HUDEP-2 (cell line): ENCODE results near the gene IL4R.
"Not testable (repeated sequence)": the region's sequence is repeated elsewhere in the genome, so short reads cannot be mapped to it uniquely, and the experiment has no call there.

Source experiments
- DNase-seq, 76 experiments: peaks; one replicate each; lab custom pipeline; 2025; ENCODE audit not compliant: unreplicated experiment in 76 of 76; lab: John Stamatoyannopoulos, UW

IL4R gene

DNA sequence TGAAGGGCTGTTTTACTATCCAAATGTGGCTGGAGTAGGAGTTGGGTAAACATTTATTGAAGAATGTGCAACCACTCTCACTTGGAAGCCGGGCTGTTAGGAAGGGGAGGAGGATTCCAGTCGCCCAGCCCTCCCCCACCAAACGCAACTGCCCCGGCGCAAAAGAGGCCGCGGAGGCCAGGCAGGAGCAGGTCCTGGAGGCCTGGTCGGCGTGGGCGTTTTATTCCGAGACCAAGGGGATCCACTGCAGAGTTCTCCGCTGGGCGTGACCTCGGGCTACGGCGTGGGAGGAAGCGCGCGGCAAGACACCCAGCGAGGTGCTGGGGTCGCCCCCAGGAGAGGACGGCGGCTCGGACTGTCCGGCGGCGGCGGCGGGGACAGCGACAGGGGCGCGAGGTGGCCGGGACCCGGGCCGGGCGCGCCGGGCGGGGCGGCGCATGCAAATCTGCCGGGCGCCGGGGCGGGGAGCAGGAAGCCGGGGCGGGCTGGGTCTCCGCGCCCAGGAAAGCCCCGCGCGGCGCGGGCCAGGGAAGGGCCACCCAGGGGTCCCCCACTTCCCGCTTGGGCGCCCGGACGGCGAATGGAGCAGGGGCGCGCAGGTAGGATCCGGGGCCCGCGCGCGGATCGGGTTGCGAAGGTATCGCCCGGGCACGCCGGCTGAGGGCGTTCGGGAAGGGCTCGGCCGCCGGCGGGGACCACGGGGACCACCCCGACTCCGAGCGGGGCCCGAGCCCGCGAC, at the start of gene IL4R:
IL4R (plus strand) TSS at position 553 of the 739 bp plus-strand sequence. CDS start 26,230 bp downstream, outside the sequence.
- DNase-seq: peak in 50 of 76 experiments; percentile 3 to 68 (median 38)

GRCh38 chr16:27264151-27264550, 49.6 kb upstream of the IL4R start:
- DNase-seq: no peak

GRCh38 chr16:27265982-27266381, 47.8 kb upstream of the IL4R start:
- DNase-seq: no peak

DNA sequence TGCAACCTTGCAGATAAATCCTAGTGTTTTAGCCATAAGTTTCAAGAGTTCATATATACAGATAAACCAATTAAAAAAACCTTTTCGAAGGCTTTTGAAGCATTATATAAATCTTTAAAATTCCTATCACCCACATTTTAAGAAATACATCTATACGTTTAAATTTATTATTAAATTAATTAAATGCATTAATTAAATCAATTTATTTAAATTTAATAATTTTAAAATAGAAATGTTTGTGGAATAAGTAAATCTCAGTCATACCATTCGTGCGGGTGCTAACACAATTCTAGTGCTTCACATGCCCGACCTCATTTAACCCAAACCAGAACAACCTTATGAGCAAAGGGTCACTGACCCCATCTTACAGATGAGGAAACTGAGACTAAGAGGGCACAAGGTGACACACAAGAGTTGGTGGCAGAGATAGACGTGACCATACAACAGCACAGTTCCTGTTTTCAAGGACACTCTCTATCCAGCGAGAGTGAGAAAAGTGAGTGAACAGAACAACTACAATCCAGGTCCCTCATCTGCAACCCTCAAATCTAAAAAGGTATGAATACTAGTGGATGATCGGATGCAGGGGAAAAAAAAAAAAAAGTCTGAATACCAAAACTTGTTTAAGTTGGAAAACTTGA, 46.6 kb upstream of the IL4R start:
- no peak for DNase-seq

DNA sequence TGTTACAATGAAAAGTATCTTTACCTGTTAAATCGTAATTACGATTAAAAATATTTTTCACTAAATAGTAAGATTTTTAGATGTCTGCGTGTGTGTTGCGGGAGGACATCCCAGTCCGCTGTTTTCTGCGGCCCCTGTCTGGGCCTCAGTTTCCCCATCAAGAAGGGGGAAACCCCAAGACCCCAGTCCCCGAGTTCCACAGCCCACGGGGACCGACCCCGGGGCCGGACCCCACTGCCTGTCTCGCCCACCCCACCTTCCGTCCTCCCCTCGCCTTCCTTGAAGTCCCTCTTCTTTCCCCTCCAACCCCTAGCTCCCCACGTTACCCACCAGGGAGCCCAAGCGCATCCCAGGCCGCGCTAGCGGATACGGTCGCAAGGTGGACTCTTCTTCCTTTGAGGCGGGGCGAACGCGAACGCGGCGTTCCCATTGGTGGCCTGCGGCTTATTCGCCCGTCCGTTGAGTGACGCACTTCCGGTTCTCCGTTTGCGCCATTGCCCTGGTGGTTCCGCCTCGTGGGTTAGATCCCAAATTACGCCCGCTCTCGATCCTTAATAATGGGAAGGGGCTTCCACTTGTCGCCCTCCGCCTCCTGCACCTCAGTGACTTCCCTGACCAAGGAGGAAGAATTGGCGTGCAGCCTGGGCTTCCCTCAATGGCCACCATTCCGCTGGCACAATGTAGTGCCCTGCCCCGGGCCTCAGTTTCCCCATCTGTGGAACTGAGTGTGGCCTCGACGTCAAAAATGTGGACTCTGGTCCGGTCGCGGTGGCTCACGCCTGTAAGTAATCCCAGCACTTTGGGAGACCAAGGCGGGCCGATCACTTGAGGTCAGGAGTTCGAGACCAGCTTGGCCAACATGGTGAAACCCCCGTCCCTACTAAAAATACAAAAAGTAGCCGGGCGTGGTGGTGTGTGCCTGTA, 45.1 kb upstream of the IL4R start, which contains the start of gene NSMCE1:
NSMCE1 (minus strand) TSS at position 397 of the 924 bp plus-strand sequence. CDS start 11,202 bp downstream, outside the sequence.
- peak in 75 of 76 experiments; percentile 12 to 98 (median 92) for DNase-seq

GRCh38 chr16:27269300-27270150, 44.2 kb upstream of the IL4R start:
- DNase-seq: no peak

DNA sequence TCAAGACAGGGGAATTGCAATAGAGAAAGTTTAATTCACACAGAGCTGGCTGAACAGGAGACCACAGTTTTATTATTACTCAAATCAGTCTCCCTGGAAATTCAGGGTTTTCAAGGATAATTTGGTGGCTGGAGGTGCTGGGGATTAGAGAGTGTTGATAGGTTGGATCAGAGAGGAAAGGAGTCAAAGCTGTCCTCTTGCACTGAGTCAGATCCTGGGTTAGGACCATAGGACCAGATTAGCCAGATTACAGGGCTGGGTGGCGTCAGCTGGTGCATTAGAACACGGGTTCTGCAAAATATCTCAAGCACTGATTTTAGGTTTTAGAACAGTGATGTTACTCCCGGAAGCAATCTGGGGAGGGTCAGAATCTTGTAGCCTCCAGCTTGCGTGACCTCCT, 43.4 kb upstream of the IL4R start:
- DNase-seq: no peak

DNA sequence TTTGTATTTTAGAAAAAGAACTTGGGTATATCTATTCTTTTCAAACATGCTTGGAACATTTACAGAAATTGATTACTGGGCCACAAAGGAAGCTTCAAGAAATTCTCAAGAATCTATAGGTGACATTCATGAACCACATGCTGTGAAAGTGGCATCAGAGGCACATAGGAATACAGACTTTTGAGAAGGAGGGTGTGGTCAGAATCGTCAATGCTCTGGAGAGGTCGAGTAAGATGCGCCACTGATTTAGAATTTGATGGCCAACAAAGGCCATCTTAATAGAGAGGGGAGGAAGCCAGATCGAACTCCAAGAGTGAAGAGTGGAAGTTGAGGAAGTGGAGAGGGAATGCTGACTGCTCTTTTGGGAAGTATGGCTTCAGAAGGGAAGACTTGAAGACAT, 41.7 kb upstream of the IL4R start:
- no peak for DNase-seq

DNA sequence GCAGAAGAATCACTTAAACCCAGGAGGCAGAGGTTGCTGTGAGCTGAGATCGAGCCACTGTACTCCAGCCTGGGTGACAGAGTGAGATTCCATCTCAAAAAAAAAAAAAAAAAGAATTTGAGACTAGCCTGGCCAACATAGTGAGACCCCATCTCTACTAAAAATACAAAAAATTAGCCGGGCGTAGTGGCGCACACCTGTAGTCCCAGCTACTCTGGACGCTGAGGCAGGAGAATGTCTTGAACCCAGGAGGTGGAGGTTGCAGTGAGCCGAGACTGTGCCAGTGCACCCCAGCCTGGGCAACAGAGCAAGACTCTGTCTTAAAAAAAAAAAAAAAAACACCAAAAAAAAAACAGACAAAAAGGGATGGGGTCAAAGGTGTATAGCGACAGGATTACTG, 41.1 kb upstream of the IL4R start:
- not testable (repeated sequence) for DNase-seq

- DNase-seq: no peak
Measured at GRCh38 chr16:27273330-27273669, 40.5 kb upstream of the IL4R start.

- DNase-seq: no peak
Measured at GRCh38 chr16:27273670-27274423, 39.9 kb upstream of the IL4R start.

- DNase-seq: not testable (repeated sequence)
Measured at GRCh38 chr16:27274424-27274874, 39.3 kb upstream of the IL4R start.

GRCh38 chr16:27275394-27275793, 38.4 kb upstream of the IL4R start:
- DNase-seq: no peak

DNA sequence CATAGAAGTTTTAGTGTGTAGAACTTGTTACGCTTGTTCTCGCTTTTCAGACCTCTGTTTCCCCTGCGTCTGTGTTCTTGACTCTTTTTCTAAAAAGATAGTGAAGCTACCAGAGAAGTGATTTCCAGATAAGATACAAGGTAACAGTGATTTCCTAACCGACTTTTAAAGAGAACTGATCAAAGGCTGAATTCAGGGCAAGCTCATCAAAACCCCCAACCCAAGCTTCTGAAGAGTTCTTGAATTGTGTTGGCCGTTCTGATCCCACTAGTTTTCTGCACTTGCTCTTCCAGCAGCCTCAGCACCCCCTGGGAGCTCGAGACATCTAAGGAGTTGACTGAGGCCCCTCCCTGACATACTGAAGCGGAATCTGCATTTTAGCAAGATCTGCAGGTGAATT, 32.5 kb upstream of the IL4R start:
- no peak for DNase-seq

- no peak for DNase-seq
Measured at GRCh38 chr16:27284865-27285675, 28.7 kb upstream of the IL4R start.

DNA sequence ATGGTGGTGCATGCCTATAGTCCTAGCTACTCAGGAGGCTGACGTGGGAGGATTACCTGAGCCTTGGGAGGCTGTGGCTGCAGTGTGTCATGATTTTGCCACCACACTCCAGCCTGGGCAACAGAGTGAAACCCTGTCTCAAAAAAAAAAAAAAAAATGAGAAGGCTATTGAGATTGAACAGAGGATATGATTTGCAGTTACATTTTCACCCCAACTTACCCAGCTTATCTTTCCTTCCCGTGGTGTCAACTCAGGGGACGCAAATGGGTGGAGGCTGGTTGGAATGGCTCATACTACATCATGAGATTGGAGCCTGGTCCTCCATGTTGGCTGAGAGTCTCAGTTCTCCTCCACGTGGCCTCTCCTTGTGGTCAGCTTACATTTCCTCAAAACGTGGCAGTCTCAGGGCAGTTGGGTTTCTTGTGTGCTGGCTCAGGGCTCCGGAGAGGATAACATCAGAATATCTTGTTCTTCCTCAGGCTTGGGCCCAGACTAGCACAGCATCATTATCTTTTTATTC, 28.0 kb upstream of the IL4R start:
- peak in 34 of 76 experiments; percentile 2 to 47 (median 20) for DNase-seq

DNA sequence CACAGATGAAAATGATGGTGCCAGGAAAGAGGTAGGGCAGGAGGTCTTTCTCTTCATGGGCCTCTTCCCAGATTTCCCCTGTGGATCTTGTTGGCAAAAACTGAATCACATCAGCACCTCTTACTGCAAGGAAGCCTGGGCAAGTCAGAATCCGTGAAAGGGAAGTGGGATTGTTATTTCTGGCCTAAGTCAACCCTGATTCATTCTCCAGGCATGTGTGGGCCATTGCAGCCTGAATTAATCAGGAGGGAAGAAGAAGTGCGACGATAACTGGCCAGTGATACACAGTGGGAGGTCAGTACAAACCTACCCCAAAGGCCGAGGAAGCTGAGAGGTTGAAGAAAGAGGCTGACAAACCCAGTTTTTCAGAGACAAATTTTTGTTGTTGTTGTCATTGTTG, 27.3 kb upstream of the IL4R start:
- no peak for DNase-seq

GRCh38 chr16:27287051-27287811, 26.5 kb upstream of the IL4R start:
- DNase-seq: no peak
